ENCODE data around the gene SLX1A. TPM values are rescaled to one million over a fixed set of nuclear protein-coding genes. Genes with fewer than 3 reads are reported as not detected.
"Not testable (repeated sequence)": the region's sequence is repeated elsewhere in the genome, so short reads cannot be mapped to it uniquely, and the experiment has no call there.

The SLX1A gene
- total and polyA plus RNA-seq, 9 donors, result 11.1 to 27.3 (median 17.4) TPM

GRCh38 chr16:30193098-30193497 lies 577 bp upstream of the SLX1A start:
- H3K9me3 ChIP-seq (replicated peaks; ENCODE audit: control insufficient read depth, low read depth, low read length); H3K27ac ChIP-seq (ENCODE audit: low read length); H3K36me3 ChIP-seq (ENCODE audit: control insufficient read depth, insufficient read depth, low read length); H3K4me3 ChIP-seq (ENCODE audit: low read length); H3K27me3 ChIP-seq (ENCODE audit: control insufficient read depth, insufficient read depth, low read length); DNase-seq; H3K4me1 ChIP-seq (ENCODE audit: control insufficient read depth, insufficient read depth, low read length): not testable (repeated sequence)
- WGBS (ENCODE audit: insufficient coverage), result no CpG with 5 or more reads among the region's 21 CpGs

DNA sequence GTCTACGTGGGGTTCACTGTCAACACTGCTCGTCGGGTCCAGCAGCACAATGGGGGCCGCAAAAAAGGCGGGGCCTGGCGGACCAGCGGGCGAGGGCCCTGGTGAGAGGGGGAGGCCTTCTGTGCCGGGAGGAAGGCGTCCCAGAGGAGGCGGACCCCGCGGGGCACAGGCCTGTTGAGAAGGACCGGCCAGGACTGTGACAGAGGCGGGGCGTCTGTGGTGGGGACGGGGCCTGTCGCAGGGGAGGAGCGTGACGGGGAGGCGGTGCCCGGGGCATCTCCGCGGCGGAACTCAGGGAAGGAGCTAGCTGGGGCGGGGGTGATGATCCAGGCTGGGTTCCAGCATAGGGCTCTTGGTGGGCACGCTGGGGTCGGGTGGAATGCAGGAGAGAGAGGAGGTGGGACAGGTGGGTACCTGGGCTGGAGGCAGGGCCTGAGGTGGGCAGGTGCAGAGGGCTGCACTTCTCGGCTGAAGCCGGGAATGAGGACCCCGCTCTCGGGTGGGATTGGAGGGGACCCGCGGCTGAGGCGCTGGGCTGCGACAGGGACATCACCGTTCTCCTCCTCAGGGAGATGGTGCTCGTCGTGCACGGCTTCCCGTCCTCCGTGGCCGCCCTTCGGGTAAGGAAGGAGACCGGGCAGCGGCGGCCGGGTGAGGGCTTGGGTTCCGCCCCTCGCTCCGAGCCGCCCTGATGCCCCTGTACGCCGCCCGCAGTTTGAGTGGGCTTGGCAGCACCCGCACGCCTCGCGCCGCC lies 674 bp downstream of the SLX1A start:
- H3K27ac ChIP-seq (ENCODE audit: low read length); H3K27me3 ChIP-seq (ENCODE audit: control insufficient read depth, insufficient read depth, low read length); H3K9me3 ChIP-seq (replicated peaks; ENCODE audit: control insufficient read depth, low read depth, low read length); H3K36me3 ChIP-seq (ENCODE audit: control insufficient read depth, insufficient read depth, low read length); DNase-seq; H3K4me1 ChIP-seq (ENCODE audit: control insufficient read depth, insufficient read depth, low read length): not testable (repeated sequence)
- no CpG with 5 or more reads among the region's 60 CpGs for WGBS (ENCODE audit: insufficient coverage)
- H3K4me3 ChIP-seq (ENCODE audit: low read length), result peak overlapping the region; percentile 25

DNA sequence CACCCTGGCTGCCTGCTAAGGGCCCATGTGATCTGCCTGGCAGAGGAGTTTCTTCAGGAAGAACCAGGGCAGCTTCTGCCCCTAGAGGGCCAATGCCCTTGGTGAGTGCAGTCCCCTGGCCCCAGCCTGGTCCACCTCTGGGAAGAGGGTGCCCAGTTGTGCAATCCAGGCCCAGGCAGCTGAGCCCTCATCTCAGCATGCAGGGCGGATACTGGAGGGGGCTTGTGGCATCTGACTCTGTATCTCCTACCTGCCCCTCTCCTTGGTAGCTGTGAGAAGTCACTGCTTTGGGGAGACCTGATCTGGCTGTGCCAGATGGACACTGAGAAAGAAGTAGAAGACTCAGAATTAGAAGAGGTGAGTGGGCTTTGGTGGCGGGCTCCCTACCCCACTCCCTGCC lies 3.3 kb downstream of the SLX1A start:
- DNase-seq; H3K4me1 ChIP-seq (ENCODE audit: control insufficient read depth, insufficient read depth, low read length); H3K36me3 ChIP-seq (ENCODE audit: control insufficient read depth, insufficient read depth, low read length); H3K9me3 ChIP-seq (replicated peaks; ENCODE audit: control insufficient read depth, low read depth, low read length); H3K4me3 ChIP-seq (ENCODE audit: low read length); H3K27me3 ChIP-seq (ENCODE audit: control insufficient read depth, insufficient read depth, low read length); H3K27ac ChIP-seq (ENCODE audit: low read length): not testable (repeated sequence)
- no CpG with 5 or more reads among the region's 2 CpGs for WGBS (ENCODE audit: insufficient coverage)

DNA sequence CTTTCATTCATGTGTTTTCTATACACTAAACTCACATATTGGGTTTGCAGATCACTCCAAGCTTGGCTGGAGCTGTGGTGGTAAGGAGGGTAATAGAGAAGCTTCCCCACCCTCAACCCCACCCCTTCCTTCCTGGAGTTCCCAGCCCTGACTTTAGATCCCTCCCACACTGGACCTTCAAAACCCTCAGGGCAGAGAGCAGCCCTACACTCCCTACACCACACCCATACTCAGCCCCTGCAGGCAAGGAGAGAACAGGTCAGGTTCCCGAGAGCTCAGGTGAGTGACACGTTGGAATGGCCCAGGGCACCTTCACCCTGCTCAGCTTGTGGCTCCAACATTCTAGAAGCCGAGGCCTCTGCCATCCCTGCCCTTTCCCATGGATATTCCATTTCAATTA lies 5.4 kb downstream of the SLX1A start, which contains the start of gene SULT1A3:
SULT1A3 (plus strand) TSS at position 207 of the 400 bp plus-strand sequence. CDS start 1,474 bp downstream, outside the sequence.
- not testable (repeated sequence) for H3K36me3 ChIP-seq (ENCODE audit: control insufficient read depth, insufficient read depth, low read length); H3K27me3 ChIP-seq (ENCODE audit: control insufficient read depth, insufficient read depth, low read length); H3K4me1 ChIP-seq (ENCODE audit: control insufficient read depth, insufficient read depth, low read length); H3K27ac ChIP-seq (ENCODE audit: low read length); H3K4me3 ChIP-seq (ENCODE audit: low read length); DNase-seq; H3K9me3 ChIP-seq (replicated peaks; ENCODE audit: control insufficient read depth, low read depth, low read length)
- WGBS (ENCODE audit: insufficient coverage), result no CpG with 5 or more reads among the region's 3 CpGs

DNA sequence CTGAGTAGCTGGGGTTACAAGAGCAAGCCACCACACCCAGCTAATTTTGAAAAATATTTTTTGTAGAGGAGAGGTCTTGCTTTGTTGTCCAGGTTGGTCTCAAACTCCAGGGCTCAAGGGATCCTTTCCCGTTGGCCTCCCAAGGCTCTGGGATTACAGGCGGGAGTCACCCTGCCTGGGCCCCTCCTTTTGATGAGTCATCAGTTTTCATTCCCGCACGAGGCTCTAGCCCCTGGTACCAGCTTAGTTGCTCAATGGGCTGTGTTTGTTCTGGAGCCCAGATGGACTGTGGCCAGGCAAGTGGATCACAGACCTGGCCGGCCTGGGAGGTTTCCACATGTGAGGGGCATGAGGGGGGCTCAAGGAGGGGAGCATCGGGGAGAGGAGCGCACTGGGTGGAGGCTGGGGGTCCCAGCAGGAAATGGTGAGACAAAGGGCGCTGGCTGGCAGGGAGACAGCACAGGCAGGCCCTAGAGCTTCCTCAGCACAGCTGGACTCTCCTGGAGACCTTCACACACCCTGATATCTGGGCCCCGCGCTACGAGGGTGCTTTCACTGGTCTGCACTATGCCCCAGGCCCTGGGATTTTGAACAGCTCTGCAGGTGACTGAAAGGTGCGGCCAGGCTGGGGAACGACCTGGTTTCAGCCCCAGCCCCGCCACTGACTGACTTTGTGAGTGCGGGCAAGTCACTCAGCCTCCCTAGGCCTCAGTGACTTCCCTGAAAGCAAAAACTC lies 6.1 kb downstream of the SLX1A start:
- H3K36me3 ChIP-seq (ENCODE audit: control insufficient read depth, insufficient read depth, low read length); H3K4me1 ChIP-seq (ENCODE audit: control insufficient read depth, insufficient read depth, low read length); H3K27ac ChIP-seq (ENCODE audit: low read length); H3K9me3 ChIP-seq (replicated peaks; ENCODE audit: control insufficient read depth, low read depth, low read length); DNase-seq; H3K27me3 ChIP-seq (ENCODE audit: control insufficient read depth, insufficient read depth, low read length); H3K4me3 ChIP-seq (ENCODE audit: low read length): not testable (repeated sequence)
- no CpG with 5 or more reads among the region's 15 CpGs for WGBS (ENCODE audit: insufficient coverage)

- not testable (repeated sequence) for DNase-seq; H3K27ac ChIP-seq (ENCODE audit: low read length); H3K27me3 ChIP-seq (ENCODE audit: control insufficient read depth, insufficient read depth, low read length); H3K9me3 ChIP-seq (replicated peaks; ENCODE audit: control insufficient read depth, low read depth, low read length); H3K36me3 ChIP-seq (ENCODE audit: control insufficient read depth, insufficient read depth, low read length); H3K4me1 ChIP-seq (ENCODE audit: control insufficient read depth, insufficient read depth, low read length)
- peak overlapping the region; percentile 25 for H3K4me3 ChIP-seq (ENCODE audit: low read length)
- no CpG with 5 or more reads among the region's 52 CpGs for WGBS (ENCODE audit: insufficient coverage)
These were observed 12.0 kb downstream of the SLX1A start for GRCh38 chr16:30205541-30206236.

GRCh38 chr16:30206252-30206651 lies 12.6 kb downstream of the SLX1A start:
- H3K4me1 ChIP-seq (ENCODE audit: control insufficient read depth, insufficient read depth, low read length); H3K27me3 ChIP-seq (ENCODE audit: control insufficient read depth, insufficient read depth, low read length); H3K9me3 ChIP-seq (replicated peaks; ENCODE audit: control insufficient read depth, low read depth, low read length); H3K4me3 ChIP-seq (ENCODE audit: low read length); H3K36me3 ChIP-seq (ENCODE audit: control insufficient read depth, insufficient read depth, low read length); H3K27ac ChIP-seq (ENCODE audit: low read length); DNase-seq: not testable (repeated sequence)
- no CpG with 5 or more reads among the region's 33 CpGs for WGBS (ENCODE audit: insufficient coverage)

DNA sequence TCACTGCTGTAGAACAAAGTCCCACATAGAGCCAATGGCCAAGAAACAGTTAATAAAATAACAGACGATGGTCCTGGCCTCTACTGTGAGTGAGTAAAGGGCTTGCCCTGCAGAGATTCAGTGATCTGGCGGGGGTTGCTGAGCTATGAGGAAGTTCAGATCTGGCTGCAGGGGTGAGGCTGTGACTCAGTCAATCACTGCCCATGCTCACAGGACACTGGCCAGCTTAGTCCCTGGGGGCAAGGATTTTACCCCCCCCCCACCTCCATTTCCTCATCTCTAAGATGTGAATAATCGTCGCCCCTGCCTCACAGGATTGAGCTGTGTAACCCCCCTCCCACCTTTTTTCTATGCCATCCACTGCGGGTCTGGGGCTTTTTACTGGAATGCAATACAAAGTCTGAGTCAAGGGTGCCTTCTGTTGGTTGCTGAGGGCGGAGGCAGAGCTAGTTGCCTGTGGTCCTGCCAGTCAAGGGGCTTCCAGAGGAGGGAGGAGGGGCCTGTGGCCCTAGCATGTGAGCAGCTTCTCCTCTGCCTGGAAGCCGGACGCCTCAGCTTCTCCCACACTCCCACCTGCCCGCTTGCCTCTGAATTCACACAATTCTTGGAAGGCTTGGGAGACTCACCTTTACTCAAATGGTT lies 13.5 kb downstream of the SLX1A start:
- not testable (repeated sequence) for H3K4me3 ChIP-seq (ENCODE audit: low read length); H3K36me3 ChIP-seq (ENCODE audit: control insufficient read depth, insufficient read depth, low read length); H3K27ac ChIP-seq (ENCODE audit: low read length); H3K9me3 ChIP-seq (replicated peaks; ENCODE audit: control insufficient read depth, low read depth, low read length); DNase-seq; H3K4me1 ChIP-seq (ENCODE audit: control insufficient read depth, insufficient read depth, low read length); H3K27me3 ChIP-seq (ENCODE audit: control insufficient read depth, insufficient read depth, low read length)
- no CpG with 5 or more reads among the region's 9 CpGs for WGBS (ENCODE audit: insufficient coverage)

DNA sequence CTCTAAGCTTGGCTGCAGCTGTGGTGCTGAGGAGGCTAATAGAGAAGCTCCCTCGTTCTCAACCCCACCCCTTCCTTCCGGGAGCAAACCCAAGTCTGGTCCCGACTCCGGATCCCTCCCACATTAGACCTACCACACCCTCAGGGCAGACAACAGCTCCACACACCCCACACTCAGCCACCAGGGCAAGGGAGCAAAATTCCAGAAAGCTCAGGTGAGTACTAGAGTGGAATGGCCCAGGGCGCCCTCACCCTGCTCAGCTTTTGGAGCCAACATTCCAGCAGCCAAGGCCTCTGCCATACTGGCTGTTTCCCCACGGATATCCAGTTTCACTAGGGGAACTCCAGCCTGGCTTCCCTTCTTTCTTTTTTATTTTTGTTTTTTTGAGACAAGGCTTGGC lies 15.4 kb downstream of the SLX1A start:
- not testable (repeated sequence) for H3K27ac ChIP-seq (ENCODE audit: low read length); H3K36me3 ChIP-seq (ENCODE audit: control insufficient read depth, insufficient read depth, low read length); DNase-seq; H3K9me3 ChIP-seq (replicated peaks; ENCODE audit: control insufficient read depth, low read depth, low read length); H3K27me3 ChIP-seq (ENCODE audit: control insufficient read depth, insufficient read depth, low read length); H3K4me1 ChIP-seq (ENCODE audit: control insufficient read depth, insufficient read depth, low read length); H3K4me3 ChIP-seq (ENCODE audit: low read length)
- WGBS (ENCODE audit: insufficient coverage), result no CpG with 5 or more reads among the region's 6 CpGs

- not testable (repeated sequence) for DNase-seq; H3K27me3 ChIP-seq (ENCODE audit: control insufficient read depth, insufficient read depth, low read length); H3K4me1 ChIP-seq (ENCODE audit: control insufficient read depth, insufficient read depth, low read length); H3K4me3 ChIP-seq (ENCODE audit: low read length); H3K27ac ChIP-seq (ENCODE audit: low read length); H3K36me3 ChIP-seq (ENCODE audit: control insufficient read depth, insufficient read depth, low read length); H3K9me3 ChIP-seq (replicated peaks; ENCODE audit: control insufficient read depth, low read depth, low read length)
- no CpG with 5 or more reads among the region's 4 CpGs for WGBS (ENCODE audit: insufficient coverage)
These were observed 17.7 kb downstream of the SLX1A start for GRCh38 chr16:30211414-30211813.
